ENCODE data around the gene CETP.

Gene CETP

GRCh38 chr16:57025941-57026777, 64.4 kb downstream of the CETP start:
- DNase-seq, result no peak

DNA sequence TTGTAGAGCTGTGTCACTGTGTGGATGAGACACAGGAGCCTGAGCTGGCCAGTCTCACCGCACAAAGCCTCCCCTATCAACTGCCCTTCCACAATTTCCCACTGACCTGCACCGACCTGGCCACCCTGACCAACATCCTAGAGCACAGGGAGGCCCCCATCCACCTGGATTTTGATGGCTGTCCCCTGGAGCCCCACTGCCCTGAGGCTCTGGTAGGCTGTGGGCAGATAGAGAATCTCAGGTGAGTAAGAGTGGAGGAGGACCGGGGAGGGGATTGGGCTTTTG, 65.0 kb downstream of the CETP start:
- DNase-seq, result no peak

DNA sequence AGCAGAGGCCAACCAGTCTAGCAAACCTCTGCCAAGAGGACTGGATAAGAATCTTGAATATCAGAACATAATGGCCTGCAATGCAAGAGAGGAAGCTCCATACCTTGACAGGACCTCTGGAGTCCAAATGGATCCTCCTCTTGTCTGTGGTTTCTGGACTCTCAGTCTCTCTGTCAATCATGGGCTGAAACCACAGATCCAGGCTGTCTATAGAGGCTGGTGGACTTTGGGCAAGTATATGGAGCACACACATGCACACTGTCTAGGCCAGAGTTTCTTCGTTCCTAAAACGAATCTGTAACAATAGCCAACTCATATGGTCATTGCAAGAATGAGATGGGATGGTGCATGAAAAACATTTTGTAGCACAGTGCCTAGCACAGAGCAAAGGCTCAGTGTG, 65.3 kb downstream of the CETP start:
- no peak for DNase-seq

DNA sequence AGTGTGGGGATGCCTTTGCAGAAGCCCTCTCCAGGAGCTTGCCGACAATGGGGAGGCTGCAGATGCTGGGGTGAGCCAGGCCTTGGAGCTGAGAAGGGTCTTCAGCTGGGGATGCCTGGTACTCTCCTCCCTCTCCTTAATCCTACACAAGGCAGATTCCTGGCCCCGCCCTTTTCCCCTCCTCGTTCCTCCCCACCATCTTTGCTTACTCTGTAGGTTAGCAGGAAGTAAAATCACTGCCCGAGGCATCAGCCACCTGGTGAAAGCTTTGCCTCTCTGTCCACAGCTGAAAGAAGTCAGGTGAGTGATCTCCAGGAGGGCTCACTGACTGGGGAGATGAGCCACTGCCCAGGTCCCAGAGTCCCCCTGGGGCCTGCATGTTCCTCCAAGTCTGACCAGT, 66.3 kb downstream of the CETP start:
- no peak for DNase-seq

GRCh38 chr16:57029161-57030160, 67.7 kb downstream of the CETP start:
- DNase-seq, result no peak

DNA sequence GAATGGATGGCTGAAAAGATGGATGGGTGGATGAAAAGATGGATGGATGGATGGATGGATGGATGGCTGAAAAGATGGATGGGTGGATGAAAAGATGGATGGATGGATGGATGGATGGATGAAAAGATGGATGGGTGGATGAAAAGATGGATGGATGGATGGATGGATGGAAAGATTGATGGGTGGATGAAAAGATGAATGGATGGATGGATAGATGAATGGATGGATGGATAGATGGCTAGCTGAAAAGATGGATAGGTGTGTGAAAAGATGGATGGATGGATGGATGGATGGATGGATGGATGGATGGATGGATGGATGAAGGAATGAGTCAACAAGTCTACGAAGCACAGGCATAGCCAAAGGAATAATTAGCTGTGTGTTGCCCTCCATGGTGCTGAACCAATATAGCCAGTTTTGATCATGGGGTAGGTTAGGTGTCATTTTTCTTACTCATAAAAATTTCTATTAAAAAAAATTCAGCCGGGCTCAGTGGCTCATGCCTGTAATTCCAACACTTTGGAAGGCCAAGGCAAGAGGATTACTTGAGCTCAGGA, 68.7 kb downstream of the CETP start:
- DNase-seq, result no peak

DNA sequence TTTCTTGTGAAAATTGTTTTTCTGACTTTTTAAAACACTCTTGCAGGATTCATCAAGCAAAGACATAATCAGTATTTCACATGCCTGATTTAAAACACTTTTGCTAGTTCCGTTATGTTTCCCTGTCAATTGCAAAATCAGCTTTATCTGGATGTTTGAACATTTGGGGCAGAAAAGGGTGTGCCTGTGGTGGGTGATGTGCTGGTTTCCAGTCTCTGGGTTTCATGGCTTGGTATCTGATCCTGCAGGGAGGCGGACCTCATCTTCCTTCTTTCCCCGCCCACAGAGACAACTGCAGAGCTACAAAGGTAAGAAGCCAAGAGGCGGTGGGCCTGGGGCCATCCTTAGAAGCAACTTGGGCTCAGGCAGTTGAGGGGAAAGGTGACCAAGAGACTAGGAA, 69.4 kb downstream of the CETP start:
- DNase-seq, result no peak

DNA sequence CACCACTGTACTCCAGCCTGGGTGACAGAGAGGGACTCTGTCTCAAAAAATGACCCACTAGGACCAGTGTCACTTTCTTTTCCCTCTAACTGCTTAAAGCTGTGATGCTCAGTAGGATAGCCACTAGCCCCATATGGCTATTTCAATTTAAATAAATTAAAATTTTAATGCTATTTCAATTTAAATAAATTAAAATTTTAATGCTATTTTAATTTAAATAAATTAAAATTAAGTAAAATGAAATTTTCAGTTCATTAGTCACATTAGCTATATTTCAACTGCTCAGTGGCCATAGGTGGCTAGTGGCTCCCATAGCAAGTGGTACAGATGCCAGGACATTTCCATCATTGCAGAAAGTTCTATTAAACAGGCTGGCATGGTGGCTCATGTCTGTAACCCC, 70.6 kb downstream of the CETP start:
- DNase-seq, result no peak

- no peak for DNase-seq
Observed at GRCh38 chr16:57032931-57033330, 71.2 kb downstream of the CETP start.

Data from cortex of kidney (tissue), 1 donor.